Prostate gland (tissue), 2 donors: ENCODE data around the gene DCAF8L2.

Experiments
- CTCF ChIP-seq, 4 experiments: fragments of 200-600 bp in 2 of 4; fragments of 450-650 bp in 2 of 4; sonication (generic) in 2 of 4; IDR thresholded peaks; 1 replicate in 3 of 4; 2 replicates in 1 of 4; pipeline ENCODE4 v1.5.1; 2016 to 2019; ENCODE audit warnings: antibody characterized with exemption in 4 of 4, mild to moderate bottlenecking in 2 of 4, moderate library complexity in 2 of 4
- POLR2A ChIP-seq: fragments of 450-650 bp; IDR thresholded peaks from one replicate; pipeline ENCODE4 v1.6.1; 2016; ENCODE audit warnings: antibody characterized with exemption, mild to moderate bottlenecking

- TF ChIP-seq CTCF (IDR thresholded peaks at IDR 0.05) (no peak), POLR2A (no peak)
Observed at GRCh38 chrX:27680726-27681125, 90.6 kb downstream of the DCAF8L2 start.
